22Rv1 (cell line): ENCODE data around the gene RAB35.

Source experiments
- ZFX ChIP-seq: fragments of 450-650 bp; IDR thresholded peaks from 2 replicates; pipeline ENCODE4 v1.6.1; 2017; ENCODE audit warnings: antibody characterized with exemption, borderline replicate concordance
- TF ChIP-seq, protein P1 (sequence below): fragments of 450-650 bp; IDR thresholded peaks from 2 replicates; pipeline ENCODE4 v1.5.1; 2017; ENCODE audit warnings: mild to moderate bottlenecking

DNA sequence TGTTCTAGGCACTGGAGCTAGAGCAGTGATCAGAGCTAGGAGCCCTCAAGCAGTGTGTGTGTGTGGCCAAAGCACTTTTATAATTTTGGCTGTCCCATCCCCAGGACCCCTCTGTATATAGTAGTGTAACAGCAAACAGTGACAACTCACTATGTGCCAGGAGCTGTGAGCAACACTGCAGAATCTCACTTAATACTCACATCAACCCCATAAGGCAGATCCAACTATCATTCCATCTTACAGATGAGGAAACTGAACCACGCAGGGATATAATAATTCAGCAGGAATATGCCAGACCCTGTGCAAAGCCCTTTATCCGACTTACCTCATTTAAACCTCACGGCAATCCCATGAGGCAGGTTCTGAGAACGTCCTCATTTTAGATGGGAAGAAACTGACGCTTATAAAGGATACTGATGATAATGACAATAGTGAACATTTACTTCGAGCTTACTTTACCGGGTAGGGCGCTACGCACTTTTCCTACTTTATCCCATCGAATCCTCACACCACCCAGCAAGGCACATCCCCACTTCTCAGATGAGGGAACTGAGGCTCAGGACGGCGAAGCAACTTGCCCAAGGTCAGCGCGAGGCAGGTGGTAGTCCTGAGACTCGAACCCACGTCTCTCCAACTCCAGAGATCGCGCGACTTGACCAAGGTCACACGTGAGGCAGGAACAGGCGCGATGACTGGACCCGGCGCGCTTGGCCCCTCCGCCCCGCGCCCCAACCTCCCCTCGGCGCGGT is 687 bp downstream of the RAB35 start:
- TF ChIP-seq, protein P1, sequence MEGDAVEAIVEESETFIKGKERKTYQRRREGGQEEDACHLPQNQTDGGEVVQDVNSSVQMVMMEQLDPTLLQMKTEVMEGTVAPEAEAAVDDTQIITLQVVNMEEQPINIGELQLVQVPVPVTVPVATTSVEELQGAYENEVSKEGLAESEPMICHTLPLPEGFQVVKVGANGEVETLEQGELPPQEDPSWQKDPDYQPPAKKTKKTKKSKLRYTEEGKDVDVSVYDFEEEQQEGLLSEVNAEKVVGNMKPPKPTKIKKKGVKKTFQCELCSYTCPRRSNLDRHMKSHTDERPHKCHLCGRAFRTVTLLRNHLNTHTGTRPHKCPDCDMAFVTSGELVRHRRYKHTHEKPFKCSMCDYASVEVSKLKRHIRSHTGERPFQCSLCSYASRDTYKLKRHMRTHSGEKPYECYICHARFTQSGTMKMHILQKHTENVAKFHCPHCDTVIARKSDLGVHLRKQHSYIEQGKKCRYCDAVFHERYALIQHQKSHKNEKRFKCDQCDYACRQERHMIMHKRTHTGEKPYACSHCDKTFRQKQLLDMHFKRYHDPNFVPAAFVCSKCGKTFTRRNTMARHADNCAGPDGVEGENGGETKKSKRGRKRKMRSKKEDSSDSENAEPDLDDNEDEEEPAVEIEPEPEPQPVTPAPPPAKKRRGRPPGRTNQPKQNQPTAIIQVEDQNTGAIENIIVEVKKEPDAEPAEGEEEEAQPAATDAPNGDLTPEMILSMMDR, result no peak
- no peak for TF ChIP-seq ZFX
